Sigmoid colon (tissue), 4 donors: ENCODE results near the gene RASSF1.

Experiments used
- EP300 ChIP-seq, 4 donors: sonication (generic); formaldehyde crosslinking; IDR thresholded peaks; one replicate each; pipeline ENCODE4 v1.6.1; 2017; ENCODE audit warnings: antibody characterized with exemption in 4 of 4
- POLR2A ChIP-seq, 2 donors: fragments of 450-650 bp; IDR thresholded peaks; one replicate each; pipeline ENCODE4 v1.6.1; 2016; ENCODE audit warnings: antibody characterized with exemption in 2 of 2, mild to moderate bottlenecking in 2 of 2, moderate library complexity in 2 of 2
- POLR2AphosphoS5 ChIP-seq, 4 donors: sonication (generic); formaldehyde crosslinking; IDR thresholded peaks; one replicate each; pipeline ENCODE4 v1.6.1; 2017; ENCODE audit warnings: antibody characterized with exemption in 4 of 4
- TF ChIP-seq, protein P1 (sequence below), 4 experiments: fragments of 450-650 bp in 3 of 4; fragments of 200-600 bp in 1 of 4; IDR thresholded peaks; one replicate each; pipeline ENCODE4 v1.5.1; 2016 to 2019; ENCODE audit warnings: antibody characterized with exemption in 4 of 4, mild to moderate bottlenecking in 3 of 4, moderate library complexity in 2 of 4

DNA sequence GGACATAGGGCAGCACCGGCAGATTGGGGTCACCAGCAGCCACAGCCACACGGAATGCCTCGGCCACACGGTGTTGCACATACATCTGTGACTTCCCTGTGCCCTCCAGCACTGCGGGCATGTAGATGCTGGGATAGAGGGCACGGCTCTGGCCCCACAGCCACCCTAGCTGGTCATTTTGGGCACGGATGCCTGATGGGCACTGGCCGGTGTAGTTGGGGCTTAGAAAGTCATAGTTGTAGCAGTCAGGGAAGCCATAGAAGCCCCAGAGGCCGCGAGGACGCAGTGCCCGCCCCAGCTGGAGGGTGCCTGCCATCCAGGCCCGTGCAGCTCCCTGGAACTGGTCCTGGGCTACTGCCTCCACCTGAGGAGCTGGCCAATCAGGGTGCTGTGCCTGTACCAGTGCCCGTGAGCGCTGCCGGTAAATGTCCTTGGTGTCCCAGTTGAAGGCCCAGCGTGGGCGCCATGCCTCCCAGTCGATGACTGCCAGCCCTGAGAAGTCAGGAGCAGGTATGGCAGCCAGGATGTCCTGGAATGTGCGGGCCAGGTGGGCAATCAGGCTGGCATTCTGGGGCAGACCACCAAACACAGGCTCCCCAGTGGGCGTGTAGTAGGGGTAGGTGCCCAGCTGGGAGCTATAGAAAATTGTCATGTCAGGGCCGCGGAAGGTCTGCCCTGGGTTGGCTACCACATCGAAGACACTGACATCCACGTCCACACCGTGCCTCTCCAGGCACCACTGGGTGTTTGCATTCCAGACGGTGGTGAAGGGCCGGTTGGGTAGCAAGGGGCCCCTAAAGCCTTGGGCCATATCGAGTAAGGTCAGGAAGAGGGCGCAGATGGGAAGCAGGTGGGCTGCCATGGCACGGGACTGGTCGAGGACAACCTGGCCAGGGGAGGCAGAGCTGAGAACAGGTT is 38.3 kb downstream of the RASSF1 start:
- TF ChIP-seq POLR2A (IDR thresholded peaks at IDR 0.05): no peak
- TF ChIP-seq, protein P1, sequence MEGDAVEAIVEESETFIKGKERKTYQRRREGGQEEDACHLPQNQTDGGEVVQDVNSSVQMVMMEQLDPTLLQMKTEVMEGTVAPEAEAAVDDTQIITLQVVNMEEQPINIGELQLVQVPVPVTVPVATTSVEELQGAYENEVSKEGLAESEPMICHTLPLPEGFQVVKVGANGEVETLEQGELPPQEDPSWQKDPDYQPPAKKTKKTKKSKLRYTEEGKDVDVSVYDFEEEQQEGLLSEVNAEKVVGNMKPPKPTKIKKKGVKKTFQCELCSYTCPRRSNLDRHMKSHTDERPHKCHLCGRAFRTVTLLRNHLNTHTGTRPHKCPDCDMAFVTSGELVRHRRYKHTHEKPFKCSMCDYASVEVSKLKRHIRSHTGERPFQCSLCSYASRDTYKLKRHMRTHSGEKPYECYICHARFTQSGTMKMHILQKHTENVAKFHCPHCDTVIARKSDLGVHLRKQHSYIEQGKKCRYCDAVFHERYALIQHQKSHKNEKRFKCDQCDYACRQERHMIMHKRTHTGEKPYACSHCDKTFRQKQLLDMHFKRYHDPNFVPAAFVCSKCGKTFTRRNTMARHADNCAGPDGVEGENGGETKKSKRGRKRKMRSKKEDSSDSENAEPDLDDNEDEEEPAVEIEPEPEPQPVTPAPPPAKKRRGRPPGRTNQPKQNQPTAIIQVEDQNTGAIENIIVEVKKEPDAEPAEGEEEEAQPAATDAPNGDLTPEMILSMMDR (IDR thresholded peaks at IDR 0.05): no peak
- no peak for TF ChIP-seq POLR2AphosphoS5 (IDR thresholded peaks at IDR 0.05)
- no peak for TF ChIP-seq EP300 (IDR thresholded peaks at IDR 0.05)
